Karpas-422 (cell line): ENCODE results near the gene COA1. TPM values are rescaled to one million over a fixed set of nuclear protein-coding genes. Genes with fewer than 3 reads are reported as not detected.

Source experiments
- DNase-seq: peaks from one replicate; pipeline ENCODE4 v3.0.0-alpha.2; 2015
- H2AFZ ChIP-seq: fragments of 200-600 bp; sonication (generic); 2 replicates; pipeline ENCODE4 v1.6.1; 2014; ENCODE audit warnings: antibody characterized with exemption, low read length, mixed read lengths
- H3K27ac ChIP-seq: fragments of 200-600 bp; sonication (generic); 2 replicates; pipeline ENCODE4 v1.5.1; 2014; ENCODE audit warnings: mild to moderate bottlenecking, low read length, moderate library complexity
- H3K27me3 ChIP-seq: fragments of 200-600 bp; sonication (generic); 2 replicates; pipeline ENCODE4 v1.6.1; 2014; ENCODE audit warnings: low read length, mixed read lengths
- H3K36me3 ChIP-seq: fragments of 200-600 bp; sonication (generic); 2 replicates; pipeline ENCODE4 v1.6.1; 2014; ENCODE audit warnings: low read length, mixed read lengths; ENCODE audit not compliant: insufficient read depth
- H3K4me1 ChIP-seq: fragments of 200-600 bp; sonication (generic); 2 replicates; pipeline ENCODE4 v1.6.1; 2014; ENCODE audit warnings: mild to moderate bottlenecking, low read length, mixed read lengths
- H3K4me2 ChIP-seq: fragments of 200-600 bp; sonication (generic); 2 replicates; pipeline ENCODE4 v1.6.1; 2014; ENCODE audit warnings: low read length, low read depth, mild to moderate bottlenecking; ENCODE audit not compliant: poor library complexity, severe bottlenecking
- H3K4me3 ChIP-seq: fragments of 200-600 bp; sonication (generic); 2 replicates; pipeline ENCODE4 v1.5.1; 2014; ENCODE audit warnings: mild to moderate bottlenecking, antibody characterized with exemption, low read length, mixed read lengths
- H3K79me2 ChIP-seq: fragments of 200-600 bp; sonication (generic); 2 replicates; pipeline ENCODE4 v1.6.1; 2014; ENCODE audit warnings: mild to moderate bottlenecking, low read length, mixed read lengths
- H3K9ac ChIP-seq: fragments of 200-600 bp; sonication (generic); 2 replicates; pipeline ENCODE4 v1.6.0; 2014; ENCODE audit warnings: low read length
- H3K9me2 ChIP-seq: fragments of 200-600 bp; sonication (generic), shearing (Covaris generic); replicated peaks from 2 replicates; pipeline ENCODE4 v1.6.0; 2014; ENCODE audit warnings: mild to moderate bottlenecking, low read length, moderate library complexity; ENCODE audit not compliant: insufficient read depth
- H3K9me3 ChIP-seq: fragments of 300-700, 200-600 bp; sonication (generic); 2 replicates; pipeline ENCODE4 v1.6.1; 2014; ENCODE audit warnings: low read length, mixed read lengths
- H4K20me1 ChIP-seq: fragments of 200-600 bp; sonication (generic); 2 replicates; pipeline ENCODE4 v1.6.1; 2014; ENCODE audit warnings: mild to moderate bottlenecking, antibody characterized with exemption, low read length, low read depth; ENCODE audit not compliant: insufficient read depth
- total RNA-seq: library from RNA; depleted of rRNA; stranded (reverse); fragments of >200 nt; shearing (Covaris generic); gene quantifications from 2 replicates; pipeline ENCODE4 v1.2.3, GENCODE V29; 2014; ENCODE audit warnings: low replicate concordance

The COA1 gene
- total RNA-seq, 1 experiment from 2014 or later: 60.2 TPM

GRCh38 chr7:43761382-43761781, 32.1 kb upstream of the COA1 start:
- Histone ChIP-seq H2AFZ (no peak overlapping the region), H3K4me1 (peaks cover 20% of the 10 kb centered on the region), H3K79me2 (no peaks in the 10 kb centered on the region), H3K27me3 (no peaks in the 10 kb centered on the region), H4K20me1 (no peaks in the 10 kb centered on the region), H3K9me3 (no peaks in the 10 kb centered on the region), H3K36me3 (no peaks in the 10 kb centered on the region), H3K27ac (no peak overlapping the region), H3K9me2 (no peaks in the 10 kb centered on the region), H3K4me3 (no peak overlapping the region), H3K4me2 (no peak overlapping the region), H3K9ac (no peak overlapping the region)
- no peak for DNase-seq

GRCh38 chr7:43760861-43761260, 31.5 kb upstream of the COA1 start:
- DNase-seq: no peak
- no peak overlapping the region for H2AFZ ChIP-seq
- H4K20me1 ChIP-seq: no peaks in the 10 kb centered on the region
- H3K4me3 ChIP-seq: no peak overlapping the region
- no peaks in the 10 kb centered on the region for H3K36me3 ChIP-seq
- H3K9ac ChIP-seq: no peak overlapping the region
- H3K4me2 ChIP-seq: no peak overlapping the region
- no peaks in the 10 kb centered on the region for H3K27me3 ChIP-seq
- no peaks in the 10 kb centered on the region for H3K79me2 ChIP-seq
- H3K9me3 ChIP-seq: no peaks in the 10 kb centered on the region
- H3K9me2 ChIP-seq: no peaks in the 10 kb centered on the region
- H3K27ac ChIP-seq: no peak overlapping the region
- H3K4me1 ChIP-seq: peaks cover 20% of the 10 kb centered on the region

GRCh38 chr7:43758822-43759683, 29.7 kb upstream of the COA1 start:
- Histone ChIP-seq H3K4me3 (peak overlapping the region; percentile 63), H3K27ac (no peak overlapping the region), H3K36me3 (no peaks in the 10 kb centered on the region), H3K9ac (peak overlapping the region; percentile 54), H4K20me1 (no peaks in the 10 kb centered on the region), H3K9me3 (no peaks in the 10 kb centered on the region), H3K4me2 (peak overlapping the region; percentile 67), H3K79me2 (no peaks in the 10 kb centered on the region), H2AFZ (peak overlapping the region; percentile 49; the same call in 1 of the 2 replicates), H3K4me1 (peaks cover 10% of the 10 kb centered on the region), H3K9me2 (no peaks in the 10 kb centered on the region), H3K27me3 (no peaks in the 10 kb centered on the region)
- DNase-seq: no peak

- Histone ChIP-seq H3K4me1 (peaks cover 4% of the 10 kb centered on the region; the same call in 1 of the 2 replicates), H2AFZ (peak within 1 kb of the TSS; percentile 49; the same call in 1 of the 2 replicates), H4K20me1 (no peaks in the 10 kb centered on the region), H3K9ac (peak within 1 kb of the TSS; percentile 54), H3K4me2 (peak within 1 kb of the TSS; percentile 67), H3K27me3 (no peaks in the 10 kb centered on the region), H3K36me3 (no peaks in the 10 kb centered on the region), H3K27ac (no peak within 1 kb of the TSS), H3K9me3 (no peaks in the 10 kb centered on the region), H3K79me2 (no peaks in the 10 kb centered on the region), H3K4me3 (peak within 1 kb of the TSS; percentile 63), H3K9me2 (no peaks in the 10 kb centered on the region)
- no peak for DNase-seq
These were observed 28.9 kb upstream of the COA1 start, which contains the start of gene BLVRA for GRCh38 chr7:43758029-43758821. Gene BLVRA, plus strand, starts transcription at chr7:43758680. Its CDS starts 12,479 bp downstream, at chr7:43771159.

- Histone ChIP-seq H3K27me3 (no peaks in the 10 kb centered on the region), H3K4me2 (no peak overlapping the region), H2AFZ (no peak overlapping the region), H3K9me2 (no peaks in the 10 kb centered on the region), H3K9me3 (no peaks in the 10 kb centered on the region), H4K20me1 (no peaks in the 10 kb centered on the region), H3K79me2 (no peaks in the 10 kb centered on the region), H3K4me3 (no peak overlapping the region), H3K9ac (no peak overlapping the region), H3K36me3 (no peaks in the 10 kb centered on the region), H3K4me1 (peaks cover 4% of the 10 kb centered on the region; the same call in 1 of the 2 replicates), H3K27ac (no peak overlapping the region)
- no peak for DNase-seq
These were observed 27.9 kb upstream of the COA1 start for GRCh38 chr7:43757073-43757720.

GRCh38 chr7:43756368-43757072, 27.2 kb upstream of the COA1 start:
- no peak overlapping the region for H2AFZ ChIP-seq
- H3K27ac ChIP-seq: no peak overlapping the region
- no peaks in the 10 kb centered on the region for H3K79me2 ChIP-seq
- H3K9ac ChIP-seq: no peak overlapping the region
- peaks cover 4% of the 10 kb centered on the region; the same call in 1 of the 2 replicates for H3K4me1 ChIP-seq
- no peaks in the 10 kb centered on the region for H3K9me2 ChIP-seq
- H4K20me1 ChIP-seq: no peaks in the 10 kb centered on the region
- no peak for DNase-seq
- no peaks in the 10 kb centered on the region for H3K36me3 ChIP-seq
- H3K4me3 ChIP-seq: no peak overlapping the region
- H3K9me3 ChIP-seq: no peaks in the 10 kb centered on the region
- no peak overlapping the region for H3K4me2 ChIP-seq
- H3K27me3 ChIP-seq: no peaks in the 10 kb centered on the region

- H3K27me3 ChIP-seq: no peaks in the 10 kb centered on the region
- no peaks in the 10 kb centered on the region for H3K9me3 ChIP-seq
- no peaks in the 10 kb centered on the region for H4K20me1 ChIP-seq
- no peak overlapping the region for H3K27ac ChIP-seq
- DNase-seq: no peak
- H3K4me3 ChIP-seq: no peak overlapping the region
- H3K4me1 ChIP-seq: peaks cover 4% of the 10 kb centered on the region; the same call in 1 of the 2 replicates
- no peaks in the 10 kb centered on the region for H3K36me3 ChIP-seq
- H3K9ac ChIP-seq: no peak overlapping the region
- no peaks in the 10 kb centered on the region for H3K79me2 ChIP-seq
- no peaks in the 10 kb centered on the region for H3K9me2 ChIP-seq
- H3K4me2 ChIP-seq: no peak overlapping the region
- H2AFZ ChIP-seq: no peak overlapping the region
These were observed 25.3 kb upstream of the COA1 start for GRCh38 chr7:43754596-43754995.
